ENCODE data around the gene ABCC1. TPM values are rescaled to one million over a fixed set of nuclear protein-coding genes. Genes with fewer than 3 reads are reported as not detected.

Gene ABCC1
- total and polyA plus RNA-seq, 2 of the 8 experiments (the other 6 are each of a cell fraction or from before 2014, with no cell fraction given) = 42.6 to 66.8 TPM

- H2BK120ac ChIP-seq (replicated peaks; ENCODE audit: low read depth, low read length) = no peak overlapping the region
- no peaks in the 10 kb centered on the region for H3K9me3 ChIP-seq (ENCODE audit: insufficient read depth in 2 of 2, low read depth in 1 of 2, low read length in 1 of 2)
- no peak overlapping the region for H4K5ac ChIP-seq (ENCODE audit: insufficient read length, low read depth, low read length)
- peaks cover 6 to 35% (median 25%) of the 10 kb centered on the region in 4 experiments; a peak in 7 of 8 replicates for H3K36me3 ChIP-seq (ENCODE audit: control insufficient read depth in 2 of 4, insufficient read depth in 4 of 4, low read length in 3 of 4)
- H2AK5ac ChIP-seq (ENCODE audit: low read depth, low read length) = no peak overlapping the region
- H4K8ac ChIP-seq (ENCODE audit: extremely low read depth, insufficient read depth, low read length) = no peak overlapping the region
- H3K4me1 ChIP-seq (replicated peaks in 1 of 4; ENCODE audit: control insufficient read depth in 3 of 4, insufficient read depth in 4 of 4, low read length in 3 of 4) = no peaks in the 10 kb centered on the region
- H3K4me2 ChIP-seq (ENCODE audit: insufficient read depth in 1 of 2, low read depth in 2 of 2, low read length in 2 of 2) = no peak overlapping the region
- TF ChIP-seq YY1 (IDR thresholded peaks at IDR 0.05; ENCODE audit: low read depth, low read length) = no peak
- TF ChIP-seq E2F6 (IDR thresholded peaks at IDR 0.05) = no peak
- TF ChIP-seq NANOG (IDR thresholded peaks at IDR 0.05; ENCODE audit: insufficient read depth, low read depth, low read length, poor library complexity, severe bottlenecking) = no peak
- H3K79me2 ChIP-seq (ENCODE audit: control insufficient read depth in 1 of 2, insufficient read depth in 2 of 2, low read length in 2 of 2) = peaks cover 0 to 8% of the 10 kb centered on the region in 2 experiments; a peak in 1 of 4 replicates
- ChIA-PET POLR2A (ENCODE audit: partially characterized antibody) (no interaction called here), CTCF (ENCODE audit: partially characterized antibody) (no interaction called here)
- H3K4ac ChIP-seq (replicated peaks; ENCODE audit: insufficient read length, low read depth, low read length) = no peak overlapping the region
- H3K79me1 ChIP-seq (ENCODE audit: low read depth, low read length) = no peaks in the 10 kb centered on the region; the same call in 1 of the 2 replicates
- no peak overlapping the region for H3K23ac ChIP-seq (ENCODE audit: insufficient read length)
- H3K4me3 ChIP-seq (ENCODE audit: extremely low read depth in 1 of 4, insufficient read depth in 2 of 4, low read depth in 3 of 4, low read length in 4 of 4) = no peak overlapping the region
- H2BK5ac ChIP-seq (ENCODE audit: low read depth, low read length) = no peak overlapping the region
- no peak overlapping the region for H2BK12ac ChIP-seq (ENCODE audit: low read depth, low read length)
- H3K23me2 ChIP-seq (ENCODE audit: low read depth, low read length) = no peaks in the 10 kb centered on the region
- H3K14ac ChIP-seq (ENCODE audit: insufficient read length) = no peak overlapping the region
- H3K18ac ChIP-seq (ENCODE audit: extremely low read depth, low read length) = no peak overlapping the region
- no peak overlapping the region for H2AFZ ChIP-seq (ENCODE audit: low read length)
- H4K91ac ChIP-seq (replicated peaks; ENCODE audit: insufficient read length, low read length) = no peak overlapping the region
- no peak overlapping the region for H2BK15ac ChIP-seq (ENCODE audit: low read length)
- FAIRE-seq (no peak), DNase-seq (ENCODE audit: low read depth in 1 of 2, low spot score in 2 of 2) (no peak)
- no peak overlapping the region for H2BK20ac ChIP-seq (ENCODE audit: low read length)
- H3K27me3 ChIP-seq (replicated peaks in 1 of 4; ENCODE audit: control insufficient read depth in 3 of 4, extremely low read depth in 1 of 4, insufficient read depth in 3 of 4, low read length in 3 of 4) = no peaks in the 10 kb centered on the region
- peak overlapping the region in 1 of 4 experiments; percentile 37; a peak in 1 of 7 replicates for H3K9ac ChIP-seq (replicated peaks in 1 of 4; ENCODE audit: extremely low read depth in 1 of 4, low read depth in 3 of 4, low read length in 3 of 4)
- no peak overlapping the region for H3K56ac ChIP-seq (replicated peaks; ENCODE audit: insufficient read length, low read depth, low read length)
- 97% methylated on average over 5 of the region's 5 CpGs; no CpG with 5 or more reads in 1 of the 2 experiments for WGBS, 2 experiments (ENCODE audit: extremely low coverage in 1 of 2, insufficient coverage in 1 of 2, insufficient read length in 1 of 2, insufficient replicate concordance in 2 of 2, low coverage in 1 of 2, low lambda C conversion rate in 2 of 2, missing lambda C conversion rate in 1 of 2)
- peaks cover 5 to 8% of the 10 kb centered on the region in 2 experiments for H4K20me1 ChIP-seq (replicated peaks in 1 of 2; ENCODE audit: control insufficient read depth in 1 of 2, insufficient read depth in 2 of 2, low read length in 2 of 2)
- H3K27ac ChIP-seq (ENCODE audit: low read depth, low read length) = no peak overlapping the region
These were observed 62.7 kb downstream of the ABCC1 start for GRCh38 chr16:16012144-16012543.
